ENCODE measurements around the gene COL16A1. TPM values are rescaled to one million over a fixed set of nuclear protein-coding genes. Genes with fewer than 3 reads are reported as not detected.

COL16A1 gene
- total RNA-seq, 1 donor, result 86.4 TPM

- TF ChIP-seq CTCF (IDR thresholded peaks at IDR 0.05; ENCODE audit: insufficient read depth, low read depth, low read length), result no peak
- DNase-seq (ENCODE audit: low read depth), result no peak
- H3K4me3 ChIP-seq (ENCODE audit: low read depth, low read length), result no peak overlapping the region
Observed at GRCh38 chr1:31653717-31654473, 49.9 kb downstream of the COL16A1 start.

- no peak for DNase-seq (ENCODE audit: low read depth)
- no peak for TF ChIP-seq CTCF (IDR thresholded peaks at IDR 0.05; ENCODE audit: insufficient read depth, low read depth, low read length)
- no peak overlapping the region for H3K4me3 ChIP-seq (ENCODE audit: low read depth, low read length)
Observed at GRCh38 chr1:31652891-31653499, 50.8 kb downstream of the COL16A1 start.

- TF ChIP-seq CTCF (IDR thresholded peaks at IDR 0.05; ENCODE audit: insufficient read depth, low read depth, low read length), result no peak
- no peak for DNase-seq (ENCODE audit: low read depth)
Observed at GRCh38 chr1:31651766-31652165, 52.1 kb downstream of the COL16A1 start.

GRCh38 chr1:31651089-31651420, 52.8 kb downstream of the COL16A1 start:
- H3K4me3 ChIP-seq (ENCODE audit: low read depth, low read length), result no peak overlapping the region
- no peak for TF ChIP-seq CTCF (IDR thresholded peaks at IDR 0.05; ENCODE audit: insufficient read depth, low read depth, low read length)
- DNase-seq (ENCODE audit: low read depth), result no peak

More at GRCh38 chr1:31651766-31652165, 52.1 kb downstream of the COL16A1 start:
- H3K4me3 ChIP-seq (ENCODE audit: low read depth, low read length), result no peak overlapping the region

GRCh38 chr1:31650161-31651088, 53.4 kb downstream of the COL16A1 start:
- H3K4me3 ChIP-seq (ENCODE audit: low read depth, low read length), result no peak overlapping the region
- TF ChIP-seq CTCF (IDR thresholded peaks at IDR 0.05; ENCODE audit: insufficient read depth, low read depth, low read length), result no peak
- DNase-seq (ENCODE audit: low read depth), result no peak

GRCh38 chr1:31648641-31649357, 55.0 kb downstream of the COL16A1 start:
- DNase-seq (ENCODE audit: low read depth), result no peak
- TF ChIP-seq CTCF (IDR thresholded peaks at IDR 0.05; ENCODE audit: insufficient read depth, low read depth, low read length), result no peak
- no peak overlapping the region for H3K4me3 ChIP-seq (ENCODE audit: low read depth, low read length)

Measured in fibroblast of villous mesenchyme (primary cell).